Astrocyte (in vitro differentiated cells and primary cell): ENCODE measurements around the gene CCDC142.

Source experiments
- EZH2 ChIP-seq: IDR thresholded peaks from 2 replicates; pipeline ENCODE4 v1.6.1; 2012; ENCODE audit warnings: mild to moderate bottlenecking, low read length, inconsistent platforms; ENCODE audit not compliant: insufficient read depth
- TF ChIP-seq, protein P1 (sequence below): IDR thresholded peaks from 2 replicates; pipeline ENCODE4 v1.5.1; 2011; ENCODE audit warnings: low read depth, mild to moderate bottlenecking, inconsistent platforms, low read length, moderate library complexity; ENCODE audit not compliant: insufficient read depth

DNA sequence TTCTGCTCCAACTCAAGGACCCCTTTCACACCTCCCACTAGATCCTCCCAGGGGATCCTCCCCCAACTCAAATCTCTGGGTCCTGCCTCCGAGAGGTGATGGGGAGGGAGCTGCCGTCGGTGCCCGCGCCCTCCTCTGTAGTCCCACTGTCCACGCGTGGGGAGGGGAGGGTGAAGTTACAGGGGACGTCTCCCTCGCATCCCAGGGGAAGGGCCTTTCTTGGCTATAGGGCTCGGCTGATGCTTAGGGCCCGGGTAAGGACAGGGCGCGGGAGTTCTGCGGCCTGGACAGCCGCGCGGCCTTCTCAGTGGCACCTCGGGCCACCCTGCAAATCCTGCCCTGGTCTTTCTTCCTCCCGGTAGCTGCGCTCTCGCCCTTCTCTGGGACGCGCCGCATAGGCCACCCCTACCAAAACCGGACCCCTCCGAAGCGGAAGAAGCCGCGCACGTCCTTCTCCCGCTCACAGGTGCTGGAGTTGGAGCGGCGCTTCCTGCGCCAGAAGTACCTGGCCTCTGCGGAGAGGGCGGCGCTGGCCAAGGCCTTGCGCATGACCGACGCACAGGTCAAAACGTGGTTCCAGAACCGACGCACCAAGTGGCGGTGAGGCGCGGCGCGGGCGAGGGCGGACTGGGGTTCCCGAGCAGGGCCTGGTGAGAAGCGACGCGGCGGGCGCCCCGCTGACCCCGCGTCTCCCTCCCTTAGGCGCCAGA, 32.6 kb upstream of the CCDC142 start:
- TF ChIP-seq, protein P1, sequence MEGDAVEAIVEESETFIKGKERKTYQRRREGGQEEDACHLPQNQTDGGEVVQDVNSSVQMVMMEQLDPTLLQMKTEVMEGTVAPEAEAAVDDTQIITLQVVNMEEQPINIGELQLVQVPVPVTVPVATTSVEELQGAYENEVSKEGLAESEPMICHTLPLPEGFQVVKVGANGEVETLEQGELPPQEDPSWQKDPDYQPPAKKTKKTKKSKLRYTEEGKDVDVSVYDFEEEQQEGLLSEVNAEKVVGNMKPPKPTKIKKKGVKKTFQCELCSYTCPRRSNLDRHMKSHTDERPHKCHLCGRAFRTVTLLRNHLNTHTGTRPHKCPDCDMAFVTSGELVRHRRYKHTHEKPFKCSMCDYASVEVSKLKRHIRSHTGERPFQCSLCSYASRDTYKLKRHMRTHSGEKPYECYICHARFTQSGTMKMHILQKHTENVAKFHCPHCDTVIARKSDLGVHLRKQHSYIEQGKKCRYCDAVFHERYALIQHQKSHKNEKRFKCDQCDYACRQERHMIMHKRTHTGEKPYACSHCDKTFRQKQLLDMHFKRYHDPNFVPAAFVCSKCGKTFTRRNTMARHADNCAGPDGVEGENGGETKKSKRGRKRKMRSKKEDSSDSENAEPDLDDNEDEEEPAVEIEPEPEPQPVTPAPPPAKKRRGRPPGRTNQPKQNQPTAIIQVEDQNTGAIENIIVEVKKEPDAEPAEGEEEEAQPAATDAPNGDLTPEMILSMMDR = no peak
- TF ChIP-seq EZH2 = peak; percentile 96
